ENCODE results near the gene WWP2.
"Not testable (repeated sequence)": the region's sequence is repeated elsewhere in the genome, so short reads cannot be mapped to it uniquely, and the experiment has no call there.

GRCh38 chr16:69967688-69968087 is 205.6 kb downstream of the WWP2 start:
- TF ChIP-seq EP300, CTCF, POLR2A (IDR thresholded peaks at IDR 0.05): not testable (repeated sequence)

Measured in tibial nerve (tissue), 4 donors.